GM15510 (cell line): ENCODE results near the gene PRPF19.

ENCODE experiments used
- POLR2A ChIP-seq: IDR thresholded peaks from 3 replicates; pipeline ENCODE4 v1.6.1; 2011; ENCODE audit warnings: borderline replicate concordance; ENCODE audit not compliant: insufficient read length; ENCODE audit errors: extremely low read depth

PRPF19 gene

GRCh38 chr11:60857378-60858232 lies 48.8 kb downstream of the PRPF19 start:
- no peak for TF ChIP-seq POLR2A

GRCh38 chr11:60855726-60856633 lies 50.4 kb downstream of the PRPF19 start, which contains the start of gene PTGDR2:
Gene PTGDR2, minus strand, starts transcription at chr11:60855950. Its CDS starts 2,228 bp downstream, at chr11:60853722.
- no peak for TF ChIP-seq POLR2A

GRCh38 chr11:60854847-60855725 lies 51.3 kb downstream of the PRPF19 start:
- TF ChIP-seq POLR2A = no peak

DNA sequence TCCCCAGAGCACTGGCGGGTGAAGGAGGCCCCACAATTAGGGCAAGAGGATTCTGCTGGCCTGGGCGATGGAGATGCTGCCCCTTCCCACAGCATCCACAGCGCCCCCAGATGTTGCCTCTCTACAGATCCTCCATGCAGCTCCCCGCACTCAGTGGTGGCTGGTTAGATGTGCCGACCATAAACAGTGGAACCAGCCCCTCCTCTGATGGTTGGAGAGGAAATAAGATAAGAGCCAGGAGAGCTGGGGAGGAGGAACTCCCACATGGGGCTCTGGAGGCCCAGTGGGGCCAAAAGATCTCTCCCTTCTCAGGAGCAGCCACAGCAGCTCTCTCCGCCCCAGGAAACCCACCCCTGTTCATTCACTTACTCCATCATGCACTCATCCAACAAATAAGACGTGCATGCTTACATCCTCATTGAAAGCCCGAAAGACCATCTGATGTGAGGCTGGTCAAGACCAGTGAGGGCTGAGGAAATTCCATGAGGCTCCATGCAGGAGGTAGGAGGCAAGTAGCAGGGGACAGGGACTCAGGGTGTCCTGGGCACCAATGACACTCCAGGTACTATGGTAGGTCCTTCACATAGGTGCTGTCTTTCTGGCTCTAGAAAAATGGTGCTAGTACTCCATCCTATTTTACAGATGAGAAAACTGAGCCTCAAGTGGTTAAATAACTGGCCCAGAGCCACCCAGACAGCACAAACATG lies 52.1 kb downstream of the PRPF19 start:
- TF ChIP-seq POLR2A = no peak

GRCh38 chr11:60852982-60853950 lies 53.1 kb downstream of the PRPF19 start:
- no peak for TF ChIP-seq POLR2A

DNA sequence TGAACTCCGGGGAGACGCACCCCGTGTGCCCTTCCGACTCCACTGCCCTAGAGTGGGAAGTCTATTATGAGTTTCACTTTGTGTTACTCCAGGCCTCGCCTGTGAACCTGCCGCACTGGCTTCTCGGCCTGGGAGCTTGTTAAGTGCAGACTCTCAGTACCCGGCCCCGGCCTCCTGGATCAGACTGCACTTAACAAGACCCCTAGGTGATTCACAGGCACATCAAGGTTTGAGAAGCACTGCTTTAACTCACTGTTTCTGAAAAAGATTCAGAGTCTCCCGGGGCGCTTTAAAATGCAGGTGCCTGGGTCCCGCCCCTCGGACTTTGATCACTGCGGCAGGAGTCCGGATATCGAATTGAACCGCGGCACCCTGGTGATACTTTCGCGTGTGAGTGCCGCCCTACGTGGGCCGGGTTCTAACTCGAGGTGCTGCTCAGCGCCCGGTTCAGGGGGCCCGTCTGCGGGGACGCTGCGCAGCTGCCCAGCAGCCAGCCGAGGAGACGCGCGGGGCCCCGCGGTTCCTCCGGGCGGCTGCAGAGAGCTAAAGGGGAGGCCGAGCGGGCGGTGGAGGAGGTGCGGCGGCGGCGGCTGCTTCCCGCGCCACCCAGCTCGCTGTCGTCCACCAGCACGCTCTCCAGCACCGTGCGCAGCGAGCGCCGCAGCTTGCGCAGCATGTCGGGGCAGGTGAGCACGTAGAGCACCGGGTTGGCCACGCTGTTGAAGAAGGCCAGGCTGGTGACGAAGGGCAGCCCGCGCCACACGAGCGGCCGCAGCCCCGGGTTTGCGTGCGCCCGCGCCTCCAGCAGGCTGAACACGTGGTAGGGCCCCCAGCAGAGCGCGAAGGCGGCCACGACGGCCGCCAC lies 54.0 kb downstream of the PRPF19 start:
- no peak for TF ChIP-seq POLR2A

DNA sequence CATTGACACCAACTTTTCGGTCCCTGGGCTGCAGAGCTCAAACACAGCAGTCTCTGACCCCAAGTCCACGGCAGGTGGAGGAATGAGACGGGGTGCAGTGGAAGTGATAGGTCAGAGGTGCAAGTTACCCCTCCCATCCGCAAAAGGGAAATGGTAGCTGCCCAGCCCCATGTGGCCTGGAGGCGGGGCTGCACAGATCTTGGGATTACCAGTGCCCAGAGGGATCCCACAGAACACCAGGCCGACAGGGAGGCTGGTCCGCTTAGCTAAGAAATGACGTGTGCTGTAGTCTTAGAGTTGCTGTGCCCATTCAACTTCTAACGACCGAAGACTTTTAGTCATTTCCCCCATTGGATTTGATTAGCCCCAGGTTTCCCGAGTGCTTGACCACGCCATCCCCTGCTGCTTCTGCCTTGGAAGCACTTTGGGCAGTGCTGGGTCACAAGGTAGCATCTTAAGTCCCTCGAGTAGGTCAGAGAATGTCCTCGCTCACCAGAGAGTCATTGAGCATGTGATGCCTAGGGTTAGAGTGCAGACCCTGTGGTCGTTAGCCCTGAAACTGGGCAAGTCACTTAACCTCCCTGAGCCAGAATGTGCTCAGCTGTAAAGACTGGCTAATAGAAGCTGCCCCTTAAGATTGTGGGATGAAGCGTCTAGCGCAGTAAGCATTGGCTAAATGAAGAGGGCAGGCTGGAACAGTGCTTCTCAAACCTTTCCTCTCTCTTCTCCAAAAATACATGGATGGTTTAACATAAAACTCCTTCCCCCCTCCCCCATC lies 54.9 kb downstream of the PRPF19 start:
- no peak for TF ChIP-seq POLR2A

DNA sequence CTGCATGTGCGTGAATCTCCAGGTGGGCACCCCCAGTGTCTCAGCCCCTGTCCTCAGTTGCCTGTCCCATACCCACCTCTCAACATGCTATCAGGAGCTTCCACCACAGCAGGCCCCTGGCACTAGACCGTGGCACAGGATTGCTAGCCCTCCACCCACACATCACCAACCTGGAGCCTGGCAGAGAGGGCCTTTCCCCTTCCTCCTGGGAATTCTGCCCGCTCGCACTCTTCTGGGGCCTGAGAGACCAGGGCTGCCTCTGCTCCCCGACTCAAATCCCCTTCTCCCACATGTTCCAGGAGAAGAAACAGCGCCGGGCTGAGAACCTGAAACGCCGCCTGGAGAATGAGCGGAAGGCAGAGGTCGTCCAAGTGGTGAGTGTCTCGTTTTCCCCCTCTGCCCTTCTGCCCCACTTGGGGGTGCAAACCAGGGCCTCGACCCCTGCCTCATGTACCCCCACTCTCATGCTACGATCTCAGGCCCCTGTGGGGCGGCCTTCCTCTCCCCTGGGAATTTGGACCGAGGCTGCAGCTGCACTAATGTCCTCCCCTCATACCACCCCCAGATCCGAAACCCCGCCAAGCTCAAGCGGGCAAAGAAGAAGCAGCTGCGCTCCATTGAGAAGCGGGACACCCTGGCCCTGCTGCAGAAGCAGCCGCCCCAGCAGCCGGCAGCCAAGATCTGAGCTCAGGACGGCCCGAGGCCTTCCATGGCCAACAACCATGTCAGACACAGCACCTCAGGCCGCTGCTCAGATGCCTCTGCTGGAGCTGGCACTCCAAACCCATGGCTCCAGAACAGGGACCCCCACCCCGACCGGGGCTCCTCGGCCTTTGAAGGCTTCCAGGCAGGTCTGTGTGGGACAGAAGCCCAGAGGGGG lies 56.5 kb downstream of the PRPF19 start:
- TF ChIP-seq POLR2A = no peak

GRCh38 chr11:60848714-60849151 lies 57.7 kb downstream of the PRPF19 start:
- no peak for TF ChIP-seq POLR2A

DNA sequence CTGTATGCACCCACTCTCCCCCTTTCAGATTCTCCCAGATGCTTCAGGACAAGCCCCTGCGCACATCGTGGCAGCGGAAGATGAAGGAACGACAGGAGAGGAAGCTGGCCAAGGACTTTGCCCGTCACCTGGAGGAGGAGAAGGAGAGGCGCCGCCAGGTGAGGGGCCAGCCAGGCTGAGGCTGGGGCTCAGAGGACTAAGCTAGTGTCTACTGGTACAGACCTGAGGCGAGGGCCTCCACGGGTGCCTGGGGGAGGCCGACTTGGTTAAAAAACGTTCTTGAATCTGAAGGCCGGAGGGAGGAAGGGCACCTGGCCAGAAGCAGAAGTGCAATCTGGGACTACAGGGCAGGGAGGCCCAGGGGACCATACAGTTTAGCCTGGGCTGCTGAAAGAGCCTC lies 58.5 kb downstream of the PRPF19 start:
- no peak for TF ChIP-seq POLR2A
